ENCODE measurements around the gene GATA2.

Gene GATA2

DNA sequence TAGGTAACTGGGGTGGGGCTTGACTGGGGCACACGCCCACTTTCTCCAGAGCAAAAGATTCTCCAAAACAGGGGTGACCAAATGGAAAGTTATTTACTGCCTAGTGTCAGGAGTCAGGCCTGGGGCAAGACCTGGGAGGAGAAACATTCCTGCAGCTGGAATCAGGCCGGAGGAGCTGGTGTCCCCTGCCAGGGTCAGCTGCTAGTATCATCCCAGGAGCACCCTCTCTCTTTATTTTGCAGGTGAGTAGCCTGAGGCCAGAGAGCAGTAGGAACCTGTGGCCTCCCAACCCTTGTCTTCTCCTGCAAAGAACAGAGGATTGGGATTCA is 59.2 kb downstream of the GATA2 start:
- DNase-seq (ENCODE audit: low read depth, low spot score), result peak; percentile 96

DNA sequence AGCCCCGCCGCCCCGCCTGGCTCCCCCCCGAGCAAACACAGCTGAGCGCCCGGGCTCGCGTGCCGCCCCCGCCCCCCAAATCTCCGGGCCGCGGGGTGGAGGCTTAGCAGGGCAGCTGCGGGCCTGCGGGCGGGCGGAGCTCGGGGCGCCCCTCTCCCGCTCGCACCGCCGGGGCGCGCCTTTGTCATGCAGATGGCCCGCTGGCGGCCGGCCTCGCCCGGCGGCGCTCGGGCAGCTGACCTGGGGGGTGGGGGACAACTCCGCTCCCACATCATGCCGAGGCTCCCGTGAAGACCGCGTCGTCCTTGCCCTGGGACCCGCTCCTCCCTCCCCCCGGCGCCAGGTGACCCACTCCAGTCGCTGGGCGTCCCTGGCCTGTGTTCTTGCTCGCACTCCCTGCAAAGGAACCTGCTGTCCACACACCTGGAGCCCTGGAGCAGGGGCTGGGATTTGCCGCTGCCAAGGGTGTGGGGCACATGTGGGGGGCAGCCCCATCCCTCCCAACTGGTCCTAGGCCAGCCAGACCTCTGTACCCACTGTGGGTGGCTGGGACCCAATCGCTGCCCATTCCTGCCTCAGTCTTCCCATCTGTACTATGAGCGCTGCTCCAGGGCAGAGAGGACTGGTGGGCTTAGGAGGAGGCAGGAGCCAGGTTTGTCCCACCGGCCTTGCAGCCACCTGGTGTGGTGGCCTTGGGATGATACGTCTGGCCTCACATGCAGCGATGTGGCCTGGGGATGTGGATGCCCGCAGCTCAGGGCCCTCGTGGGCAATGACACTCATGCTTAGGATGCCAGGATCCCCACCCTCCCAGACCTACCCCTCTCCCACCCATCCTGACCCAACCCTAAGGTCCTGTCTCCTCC is 59.8 kb downstream of the GATA2 start:
- DNase-seq (ENCODE audit: low read depth, low spot score), result peak; percentile 77

DNA sequence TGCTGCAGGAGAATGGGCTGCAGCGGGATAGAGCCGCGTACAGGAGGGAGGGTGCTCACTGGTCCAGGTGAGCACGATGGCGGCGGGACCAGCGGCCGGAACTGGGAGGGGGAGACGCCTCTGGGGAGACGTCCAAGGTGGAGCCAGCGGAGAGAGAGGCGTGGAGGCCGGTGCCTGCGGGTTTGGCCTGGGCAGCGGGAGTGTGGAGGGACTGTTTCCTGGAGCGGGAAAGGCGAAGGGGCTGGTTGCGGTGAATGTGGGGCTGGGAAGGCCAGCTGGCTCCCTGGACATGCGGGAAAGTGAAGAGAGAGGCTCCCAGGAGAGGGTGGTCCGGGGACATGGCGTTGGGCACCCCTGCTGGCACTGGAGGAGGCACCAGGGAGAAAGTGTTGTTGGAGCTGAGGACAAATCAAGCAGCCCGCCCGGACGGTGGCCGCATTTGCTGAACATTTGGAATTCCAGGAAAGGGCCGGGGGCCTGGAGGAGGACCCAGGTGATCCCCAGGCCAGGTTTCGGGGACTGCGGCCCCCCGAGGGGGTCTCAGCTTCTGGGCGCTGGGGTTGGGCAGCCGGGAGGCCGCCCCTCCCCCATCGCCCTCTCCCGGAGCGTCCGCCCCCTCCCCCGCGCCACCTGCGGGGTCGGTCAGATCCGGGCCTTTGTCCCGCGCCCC is 60.6 kb downstream of the GATA2 start:
- peak; percentile 74 for DNase-seq (ENCODE audit: low read depth, low spot score)

DNA sequence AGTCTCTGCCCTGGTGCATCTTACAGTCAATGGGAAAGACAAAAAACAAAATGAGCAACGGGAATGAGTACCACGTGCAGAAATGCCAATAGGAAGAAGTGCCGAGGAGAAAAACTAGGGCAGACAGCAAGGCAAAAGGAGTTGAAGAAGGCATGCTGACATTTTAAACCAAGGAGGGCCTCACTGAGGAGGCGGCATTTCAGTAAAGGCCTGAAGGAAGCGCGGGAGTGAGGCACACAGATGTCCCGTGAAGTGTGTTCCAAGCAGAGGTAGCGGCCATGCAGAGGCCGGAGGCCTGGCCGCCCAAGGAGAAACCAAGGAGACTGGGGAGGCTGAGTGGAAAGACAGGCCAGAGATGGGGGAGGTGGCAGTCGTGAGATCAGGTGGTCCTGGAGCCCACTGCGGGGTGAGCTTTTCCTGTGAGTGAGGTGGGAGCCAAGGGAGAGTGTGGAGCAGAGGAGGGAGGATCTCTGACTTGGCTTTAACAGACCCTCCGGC is 61.1 kb downstream of the GATA2 start:
- no peak for DNase-seq (ENCODE audit: low read depth, low spot score)

DNA sequence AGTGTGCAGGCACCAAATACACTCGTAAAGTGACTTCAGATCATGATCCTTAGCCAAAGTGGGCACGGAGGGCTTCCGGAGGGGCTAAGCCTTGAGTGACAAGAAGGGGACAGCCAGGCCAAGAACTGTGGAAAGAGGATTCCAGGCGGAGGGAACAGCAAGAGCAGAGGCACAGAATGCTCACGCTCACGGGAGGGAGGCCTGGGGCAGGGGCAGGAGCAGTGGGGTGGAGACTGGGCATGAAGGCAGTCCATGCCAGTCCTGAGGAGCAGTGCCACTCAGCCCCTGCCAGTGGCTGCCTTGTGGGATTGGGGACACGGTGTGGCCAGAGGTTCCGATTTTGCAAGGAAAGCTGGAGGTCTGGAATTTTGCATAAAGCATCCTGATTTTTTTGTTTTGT is 62.3 kb downstream of the GATA2 start:
- DNase-seq (ENCODE audit: low read depth, low spot score), result no peak

DNA sequence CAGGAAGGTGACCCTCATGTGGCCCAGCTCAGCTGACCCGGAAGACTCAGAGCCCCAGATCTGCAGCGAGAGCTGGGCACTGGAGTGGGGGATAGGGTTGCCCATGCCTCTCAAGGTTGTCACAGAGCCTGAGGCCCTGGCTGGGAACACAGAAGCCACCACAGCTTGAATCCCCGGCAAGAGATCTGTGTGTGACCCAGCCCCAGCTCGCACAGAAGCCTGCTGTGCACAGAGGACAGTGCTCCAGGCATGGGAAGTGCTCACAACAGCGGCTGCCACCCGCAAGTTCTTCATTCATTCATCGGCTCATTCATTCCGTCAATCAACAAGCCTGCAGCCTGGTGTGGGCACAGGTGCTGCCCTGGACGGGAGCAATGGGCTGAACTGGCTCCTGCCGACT is 62.7 kb downstream of the GATA2 start:
- no peak for DNase-seq (ENCODE audit: low read depth, low spot score)

DNA sequence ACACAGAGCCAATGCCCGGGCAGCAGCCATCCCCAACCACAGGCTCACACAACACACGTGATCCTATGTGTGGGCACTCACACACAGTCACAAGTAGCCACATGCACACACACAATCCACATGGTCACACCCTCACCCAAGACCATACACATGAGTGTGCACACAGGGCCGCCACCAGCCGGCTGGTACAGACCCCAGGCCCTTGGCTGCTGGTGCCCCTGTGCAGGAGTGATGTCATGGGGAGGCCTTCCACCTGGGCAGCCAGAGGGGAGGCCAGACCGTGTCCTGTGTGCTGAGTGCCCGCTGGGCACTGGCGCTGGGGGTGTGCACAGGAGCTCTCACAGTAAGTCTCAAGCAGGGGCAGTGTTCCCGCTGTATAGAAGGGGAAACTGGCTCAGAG is 63.2 kb downstream of the GATA2 start:
- no peak for DNase-seq (ENCODE audit: low read depth, low spot score)

Data from ELF-1 (cell line).